ENCODE results near the gene REXO5. TPM values are rescaled to one million over a fixed set of nuclear protein-coding genes. Genes with fewer than 3 reads are reported as not detected.
"Not testable (repeated sequence)": the region's sequence is repeated elsewhere in the genome, so short reads cannot be mapped to it uniquely, and the experiment has no call there.

REXO5 gene
- total RNA-seq, 1 donor from 2014 or later = 0.44 TPM

DNA sequence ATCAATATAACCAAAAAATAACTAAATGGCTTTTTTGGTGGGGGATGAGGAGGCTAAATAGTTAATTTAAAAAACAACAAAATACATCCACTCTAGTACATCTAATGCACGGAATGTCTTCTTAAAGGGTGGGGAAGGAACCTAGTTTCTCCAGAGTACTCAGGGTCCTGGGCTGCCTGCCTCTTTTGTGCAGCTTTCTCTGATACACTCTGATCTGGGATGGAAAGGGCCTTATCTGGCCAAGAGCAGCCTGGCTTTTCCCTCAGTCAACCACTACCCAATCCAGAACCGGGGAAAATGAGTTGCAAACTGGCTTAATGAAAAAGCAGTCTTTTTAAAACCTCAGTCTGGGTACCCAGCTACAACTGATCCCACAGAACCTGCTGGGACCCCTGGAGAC is 51.0 kb downstream of the REXO5 start:
- H3K27me3 Mint-ChIP-seq = no peaks in the 10 kb centered on the region
- TF ChIP-seq, protein P1, sequence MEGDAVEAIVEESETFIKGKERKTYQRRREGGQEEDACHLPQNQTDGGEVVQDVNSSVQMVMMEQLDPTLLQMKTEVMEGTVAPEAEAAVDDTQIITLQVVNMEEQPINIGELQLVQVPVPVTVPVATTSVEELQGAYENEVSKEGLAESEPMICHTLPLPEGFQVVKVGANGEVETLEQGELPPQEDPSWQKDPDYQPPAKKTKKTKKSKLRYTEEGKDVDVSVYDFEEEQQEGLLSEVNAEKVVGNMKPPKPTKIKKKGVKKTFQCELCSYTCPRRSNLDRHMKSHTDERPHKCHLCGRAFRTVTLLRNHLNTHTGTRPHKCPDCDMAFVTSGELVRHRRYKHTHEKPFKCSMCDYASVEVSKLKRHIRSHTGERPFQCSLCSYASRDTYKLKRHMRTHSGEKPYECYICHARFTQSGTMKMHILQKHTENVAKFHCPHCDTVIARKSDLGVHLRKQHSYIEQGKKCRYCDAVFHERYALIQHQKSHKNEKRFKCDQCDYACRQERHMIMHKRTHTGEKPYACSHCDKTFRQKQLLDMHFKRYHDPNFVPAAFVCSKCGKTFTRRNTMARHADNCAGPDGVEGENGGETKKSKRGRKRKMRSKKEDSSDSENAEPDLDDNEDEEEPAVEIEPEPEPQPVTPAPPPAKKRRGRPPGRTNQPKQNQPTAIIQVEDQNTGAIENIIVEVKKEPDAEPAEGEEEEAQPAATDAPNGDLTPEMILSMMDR (IDR thresholded peaks at IDR 0.05) = no peak
- H3K27ac Mint-ChIP-seq = no peak overlapping the region
- intact Hi-C loops (cut with micrococcal nuclease) = loop anchor here (10.0 kb wide), 1 partner anchor 48 kb away; the partner anchor contains the start of genes DCUN1D3 and LYRM1
- ChIA-PET CTCF (no interaction called here), POLR2A (no interaction called here)
- DNase-seq = no peak
- peaks cover 38% of the 10 kb centered on the region for H3K36me3 Mint-ChIP-seq (ENCODE audit: low read depth)
- H3K4me1 Mint-ChIP-seq = no peaks in the 10 kb centered on the region
- ATAC-seq (ENCODE audit: low read depth) = no peak
- H3K9me3 Mint-ChIP-seq = no peaks in the 10 kb centered on the region
- no peak overlapping the region for H3K4me3 Mint-ChIP-seq

- H3K36me3 Mint-ChIP-seq (ENCODE audit: low read depth) = peaks cover 41% of the 10 kb centered on the region
- TF ChIP-seq, protein P1 (IDR thresholded peaks at IDR 0.05) = no peak
- ChIA-PET POLR2A (no interaction called here), CTCF (no interaction called here)
- DNase-seq (no peak), ATAC-seq (ENCODE audit: low read depth) (no peak)
- intact Hi-C loops (cut with micrococcal nuclease) = loop anchor here (10.0 kb wide), 1 partner anchor 46 kb away; the partner anchor contains the start of genes DCUN1D3 and LYRM1
- H3K4me3 Mint-ChIP-seq = no peak overlapping the region
- H3K9me3 Mint-ChIP-seq = no peaks in the 10 kb centered on the region
- H3K27ac Mint-ChIP-seq = no peak overlapping the region
- H3K4me1 Mint-ChIP-seq = peaks cover 4% of the 10 kb centered on the region
- no peaks in the 10 kb centered on the region for H3K27me3 Mint-ChIP-seq
These were observed 52.9 kb downstream of the REXO5 start for GRCh38 chr16:20859229-20859628.

- no peak for DNase-seq
- intact Hi-C loops (cut with micrococcal nuclease) = loop anchor here (10.0 kb wide), 1 partner anchor 45 kb away; the partner anchor contains the start of genes DCUN1D3 and LYRM1
- Mint-ChIP-seq H3K4me3 (no peak overlapping the region), H3K4me1 (peaks cover 9% of the 10 kb centered on the region), H3K27me3 (no peaks in the 10 kb centered on the region), H3K9me3 (no peaks in the 10 kb centered on the region), H3K27ac (no peak overlapping the region), H3K36me3 (ENCODE audit: low read depth) (peaks cover 44% of the 10 kb centered on the region)
- ChIA-PET CTCF (no interaction called here), POLR2A (no interaction called here)
- no peak for ATAC-seq (ENCODE audit: low read depth)
- TF ChIP-seq, protein P1 (IDR thresholded peaks at IDR 0.05) = no peak
These were observed 53.4 kb downstream of the REXO5 start for GRCh38 chr16:20859699-20860098.

DNA sequence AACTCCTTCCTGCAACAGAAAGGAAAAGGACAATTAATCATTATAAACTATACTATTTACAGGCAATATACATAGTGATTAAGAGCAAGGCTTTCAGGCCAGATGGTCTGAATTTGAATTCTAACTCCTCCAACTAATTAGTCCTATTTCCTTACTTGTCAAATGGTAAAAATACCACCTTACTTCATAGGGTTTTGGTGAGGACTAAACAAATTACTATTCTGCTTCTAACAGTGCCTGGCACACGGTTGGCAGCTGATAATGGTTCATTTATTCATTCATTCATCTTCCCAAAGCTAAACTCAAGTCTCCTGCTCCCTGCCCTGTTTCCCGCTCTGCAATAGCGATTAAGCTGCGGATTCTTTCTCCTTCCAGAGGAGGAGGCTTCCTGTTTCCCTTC is 54.0 kb downstream of the REXO5 start:
- peaks cover 38% of the 10 kb centered on the region for H3K36me3 Mint-ChIP-seq (ENCODE audit: low read depth)
- peaks cover 9% of the 10 kb centered on the region for H3K4me1 Mint-ChIP-seq
- H3K27me3 Mint-ChIP-seq = no peaks in the 10 kb centered on the region
- ATAC-seq (ENCODE audit: low read depth) = no peak
- ChIA-PET POLR2A (no interaction called here), CTCF (no interaction called here)
- no peak overlapping the region for H3K4me3 Mint-ChIP-seq
- intact Hi-C loops (cut with micrococcal nuclease) = no loop called here
- DNase-seq = no peak
- H3K9me3 Mint-ChIP-seq = no peaks in the 10 kb centered on the region
- H3K27ac Mint-ChIP-seq = no peak overlapping the region
- TF ChIP-seq, protein P1 (IDR thresholded peaks at IDR 0.05) = no peak

DNA sequence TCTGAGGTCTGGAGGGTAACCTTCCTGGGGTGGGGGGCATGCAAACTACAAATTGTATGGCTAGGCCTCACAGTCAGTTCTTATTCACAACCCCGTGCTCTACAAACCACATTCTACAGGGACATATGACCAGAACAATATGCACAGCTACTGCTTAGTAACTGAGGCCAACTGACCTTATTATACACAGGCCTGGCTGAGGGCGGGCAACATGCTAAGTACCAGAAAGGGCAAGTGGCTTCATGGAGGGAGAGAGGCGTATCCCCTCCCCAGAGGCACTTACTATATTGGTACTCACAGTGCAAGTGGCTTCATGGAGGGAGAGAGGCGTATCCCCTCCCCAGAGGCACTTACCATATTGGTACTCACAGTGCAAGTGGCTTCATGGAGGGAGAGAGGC is 54.7 kb downstream of the REXO5 start:
- CTCF ChIA-PET; H3K27me3 Mint-ChIP-seq; DNase-seq; H3K27ac Mint-ChIP-seq; H3K4me3 Mint-ChIP-seq; H3K9me3 Mint-ChIP-seq; ATAC-seq (ENCODE audit: low read depth); intact Hi-C loops (cut with micrococcal nuclease); H3K4me1 Mint-ChIP-seq; POLR2A ChIA-PET: not testable (repeated sequence)
- H3K36me3 Mint-ChIP-seq (ENCODE audit: low read depth) = peaks cover 37% of the 10 kb centered on the region

All from activated B cell treated with CpG ODN at 0.5 μM for 24 hours (primary cell).